Limb (tissue), 2 donors: ENCODE measurements around the gene APBB2.
"Not testable (repeated sequence)": the region's sequence is repeated elsewhere in the genome, so short reads cannot be mapped to it uniquely, and the experiment has no call there.

Experiments
- DNase-seq, 2 donors: peaks; one replicate each; pipeline ENCODE4 v3.0.0-alpha.2; 2016; ENCODE audit errors: extremely low spot score in 2 of 2

Gene APBB2

DNA sequence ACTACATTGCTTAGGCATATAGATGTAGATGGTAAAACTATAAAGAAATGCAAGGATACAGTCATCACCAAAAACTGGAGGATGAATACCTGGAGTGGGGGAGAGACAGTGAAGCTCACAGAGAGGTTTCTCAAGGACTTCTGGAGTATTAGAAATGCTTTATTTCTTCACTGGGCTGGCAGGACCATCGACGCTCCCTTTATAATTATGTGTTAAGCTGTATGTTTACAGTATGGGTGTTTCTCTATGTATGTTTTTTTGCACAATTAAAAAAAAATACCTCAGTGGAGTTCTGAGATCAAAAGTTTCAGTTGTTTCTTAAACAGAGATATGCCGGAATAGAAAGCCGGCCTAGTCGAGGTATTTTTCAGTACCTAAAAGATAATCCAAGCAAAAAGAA lies 263.3 kb downstream of the APBB2 start:
- DNase-seq: no peak

DNA sequence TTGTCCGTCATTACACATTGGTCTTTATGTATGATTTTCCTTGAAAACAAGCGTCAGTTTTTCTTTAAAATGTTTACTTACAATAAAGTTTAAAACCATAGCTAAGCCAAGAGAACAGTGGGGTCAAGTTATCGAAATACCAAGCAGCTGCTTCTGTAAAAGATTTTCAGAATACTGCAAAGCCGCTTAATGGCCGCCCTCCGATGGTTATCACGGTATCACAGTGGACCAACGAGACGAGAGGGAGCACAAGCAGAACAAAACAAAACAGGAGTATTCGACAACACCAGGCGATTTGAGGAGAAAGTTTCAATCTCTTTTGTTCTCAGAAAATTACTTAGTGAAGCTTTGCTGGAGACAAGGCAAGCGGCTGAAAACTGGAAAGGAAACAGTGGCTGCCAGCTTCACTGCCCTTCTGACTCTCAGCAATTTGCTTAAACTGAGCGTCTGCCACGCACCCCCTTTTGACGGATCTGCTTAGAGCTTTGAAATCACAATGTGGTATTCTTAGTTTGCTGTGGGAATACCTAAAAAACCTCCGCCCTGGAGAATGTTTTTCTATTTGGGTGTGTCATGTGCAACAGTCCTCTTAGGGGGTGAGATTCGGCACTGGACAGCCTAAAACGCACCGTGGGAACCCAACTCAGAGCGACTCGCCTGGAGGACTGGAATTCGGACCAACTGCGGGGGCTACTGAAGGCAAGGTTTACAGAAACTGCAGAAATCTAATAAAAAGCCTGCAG lies 264.8 kb downstream of the APBB2 start:
- no peak for DNase-seq

DNA sequence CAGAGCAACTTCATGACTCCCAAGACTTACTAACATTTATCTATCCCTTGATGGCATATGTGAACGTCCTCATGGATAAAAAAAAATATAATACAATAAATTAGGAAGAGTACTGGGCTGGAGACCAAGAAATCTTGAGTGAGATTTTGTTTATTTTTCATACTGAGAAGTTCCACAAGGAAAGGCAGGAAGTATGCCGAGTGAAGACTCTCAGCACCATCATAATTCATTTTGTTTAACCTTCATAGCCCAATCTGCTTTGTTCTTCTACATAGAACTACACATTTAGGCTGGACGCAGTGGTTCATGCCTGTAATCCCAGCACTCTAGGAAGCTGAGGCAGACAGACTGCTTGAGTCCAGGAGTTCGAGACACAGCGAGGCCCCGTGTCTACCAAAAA lies 266.3 kb downstream of the APBB2 start:
- DNase-seq: no peak

DNA sequence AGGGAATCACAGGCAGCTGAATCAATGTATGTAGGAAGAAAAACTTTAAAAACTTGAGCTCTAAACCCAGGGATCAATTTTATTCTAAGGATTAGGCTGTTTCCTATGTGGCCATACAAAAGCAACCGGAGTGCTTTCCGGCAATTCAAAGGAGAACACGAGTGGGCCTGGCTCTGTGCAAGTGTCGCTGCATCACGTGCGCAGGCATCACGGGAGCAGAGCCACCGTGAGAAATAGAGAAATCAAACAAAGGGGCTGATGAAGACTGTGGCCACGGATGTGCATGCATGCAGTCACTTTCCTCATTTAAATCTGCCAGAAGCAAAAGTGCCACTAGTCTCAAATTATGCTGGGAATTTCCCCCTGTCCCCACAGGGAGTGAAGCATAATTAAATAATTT lies 267.7 kb downstream of the APBB2 start:
- DNase-seq: no peak

DNA sequence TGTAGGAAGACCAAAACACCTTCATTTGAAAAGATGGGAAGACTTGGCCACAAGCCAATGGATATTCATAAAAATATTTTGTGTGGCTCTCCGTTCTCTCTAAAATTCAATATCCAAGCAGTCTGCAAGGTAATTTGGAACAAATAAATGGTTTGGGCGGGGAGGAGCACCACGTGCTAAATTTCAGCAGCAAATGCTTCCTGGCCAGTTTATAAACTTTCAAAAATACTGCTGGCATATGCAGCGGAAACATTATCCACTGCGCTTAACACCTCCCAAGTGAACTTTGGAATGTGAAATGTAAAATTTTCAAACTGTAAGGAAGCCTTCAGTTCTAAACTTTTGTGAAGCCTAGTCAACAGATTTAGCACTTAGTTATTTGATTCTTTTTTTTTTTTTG lies 273.6 kb downstream of the APBB2 start:
- DNase-seq: peak in 1 of 2 donors; percentile 64

DNA sequence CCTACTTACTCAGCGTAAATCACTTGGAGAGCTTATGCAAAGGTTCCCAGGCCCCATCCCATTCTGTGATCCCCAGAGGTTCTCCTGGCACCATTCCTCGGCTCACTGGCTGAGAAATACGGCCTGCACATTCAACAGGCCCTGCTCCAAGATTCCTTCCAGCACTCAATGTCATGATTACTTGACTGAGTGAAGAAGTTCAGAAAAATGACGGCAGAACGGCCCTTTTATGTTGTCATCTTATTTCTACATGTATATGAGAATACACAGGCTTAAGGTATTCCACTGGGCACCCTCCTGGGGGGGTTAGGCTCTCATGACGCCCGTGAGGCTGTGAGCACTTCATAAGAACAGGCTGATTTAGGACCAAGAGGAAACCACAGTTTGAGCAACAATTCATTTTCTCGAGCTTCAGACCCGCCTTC lies 274.0 kb downstream of the APBB2 start:
- DNase-seq: peak; percentile 44 to 67

DNA sequence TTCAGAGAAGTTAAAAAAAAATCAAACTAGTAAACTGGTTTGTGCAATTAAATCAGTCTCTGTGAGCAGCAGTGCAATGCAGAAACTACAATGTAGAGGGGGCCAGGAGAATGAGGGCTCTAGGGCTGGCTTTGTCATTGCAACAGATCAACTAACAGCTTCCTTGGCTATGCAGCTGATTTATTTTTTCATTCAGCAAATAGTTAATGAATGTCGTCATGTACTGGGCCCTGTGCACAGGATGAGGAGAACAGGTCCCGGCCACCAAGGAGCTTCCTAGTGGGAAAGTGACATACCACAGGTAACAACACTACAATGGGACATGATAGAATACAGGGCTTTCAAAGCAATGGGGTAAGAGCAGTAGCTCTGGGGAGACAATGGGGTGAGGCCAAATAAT lies 274.5 kb downstream of the APBB2 start:
- DNase-seq: no peak

DNA sequence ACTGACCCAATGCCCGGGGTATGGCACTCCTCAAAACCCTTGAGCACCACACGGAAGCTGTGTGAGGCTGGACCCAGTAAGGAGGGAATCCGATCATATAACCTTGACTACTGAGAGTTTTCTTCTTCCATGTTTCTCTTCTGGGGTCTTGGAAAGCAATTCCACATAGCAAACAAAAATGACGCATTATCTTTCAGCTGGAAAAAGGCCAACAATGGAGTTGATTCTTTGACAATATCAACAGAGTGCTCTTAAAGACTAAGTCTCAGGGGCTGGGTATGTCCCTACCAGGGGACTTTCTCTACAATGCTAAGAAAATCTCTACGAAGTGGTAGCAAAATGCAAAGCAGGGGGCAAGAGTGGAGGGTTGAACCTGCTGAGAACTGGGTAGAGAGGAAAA lies 276.0 kb downstream of the APBB2 start:
- no peak for DNase-seq

DNA sequence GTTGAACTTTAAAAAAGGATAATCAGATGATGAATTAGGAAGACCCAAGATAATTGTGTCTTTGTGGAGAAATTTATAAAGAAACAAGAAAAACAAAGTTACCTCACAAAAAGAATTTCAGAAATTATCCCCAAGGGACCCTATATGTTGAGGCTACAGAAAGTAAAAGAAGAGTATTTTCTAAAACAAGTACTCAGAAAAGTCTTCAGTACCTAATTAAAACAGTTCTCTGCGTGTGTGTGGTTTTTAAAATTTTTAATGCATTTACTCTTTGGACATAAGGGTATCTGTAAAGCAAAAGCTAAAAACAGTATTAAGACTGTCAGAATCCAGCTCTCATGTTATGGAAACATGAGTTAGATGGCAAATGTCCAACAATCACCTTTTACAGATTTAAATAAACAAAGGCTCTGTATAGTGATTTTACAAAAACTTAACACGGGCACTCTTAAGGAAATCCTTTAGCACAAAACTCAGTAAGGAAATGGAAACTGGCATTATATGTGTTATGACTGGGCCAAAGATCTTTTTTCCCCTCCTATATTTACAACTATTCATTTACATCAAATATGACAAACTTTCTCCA lies 277.1 kb downstream of the APBB2 start:
- no peak for DNase-seq

DNA sequence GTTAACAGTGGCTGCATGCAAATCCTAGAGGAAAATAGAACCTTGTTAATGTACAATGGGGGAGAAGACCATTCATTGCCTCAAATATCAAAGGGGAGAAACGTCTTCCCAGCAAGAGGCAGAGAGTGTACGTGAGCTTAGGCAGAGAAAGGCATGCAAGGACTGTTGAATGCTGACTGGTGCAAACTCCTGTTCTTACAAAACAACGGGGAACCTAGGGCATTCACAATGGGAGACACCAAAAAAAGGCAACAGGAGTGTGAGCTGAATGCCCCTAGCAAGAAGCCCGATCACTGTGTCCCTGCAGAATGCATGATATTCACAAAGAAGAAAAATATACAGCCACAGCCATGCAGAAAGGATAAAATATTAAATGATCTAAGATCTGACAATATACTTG lies 279.7 kb downstream of the APBB2 start:
- DNase-seq: no peak

DNA sequence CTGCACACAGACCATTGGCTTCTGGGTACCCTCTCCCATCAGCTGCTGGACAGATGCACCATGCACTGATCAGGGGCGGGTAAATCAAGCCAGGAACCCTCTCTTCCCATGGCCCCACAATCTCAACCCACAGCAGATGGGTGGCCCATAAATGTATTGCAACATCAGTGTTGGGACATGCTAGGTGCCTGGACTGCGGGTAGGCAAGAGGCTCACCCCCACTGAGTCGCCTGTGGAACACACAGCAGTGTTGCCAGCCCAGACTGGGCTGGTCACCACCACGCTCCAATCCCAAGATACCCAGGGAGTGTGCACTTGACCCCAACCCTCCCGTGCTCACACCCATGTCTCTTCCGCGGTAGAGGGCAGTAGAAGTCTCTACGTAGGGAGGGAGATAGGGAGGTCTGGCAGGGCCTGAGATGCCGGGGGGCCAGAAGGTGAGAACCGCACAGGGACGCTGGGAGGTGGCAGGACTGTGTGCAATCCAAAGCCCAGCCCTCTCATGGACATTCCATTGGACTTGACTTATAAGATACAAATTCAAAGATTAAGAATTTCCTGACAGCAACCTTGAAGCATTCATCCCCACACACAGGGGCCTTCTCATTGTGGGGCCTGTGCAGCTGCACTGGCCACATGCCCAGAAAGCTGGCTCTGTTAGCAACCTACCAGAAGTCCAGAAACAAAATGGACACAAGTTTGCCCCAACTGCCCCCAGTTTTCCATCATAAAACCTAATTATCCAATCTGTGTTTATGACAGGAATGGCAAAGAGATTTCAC lies 280.9 kb downstream of the APBB2 start:
- no peak for DNase-seq

DNA sequence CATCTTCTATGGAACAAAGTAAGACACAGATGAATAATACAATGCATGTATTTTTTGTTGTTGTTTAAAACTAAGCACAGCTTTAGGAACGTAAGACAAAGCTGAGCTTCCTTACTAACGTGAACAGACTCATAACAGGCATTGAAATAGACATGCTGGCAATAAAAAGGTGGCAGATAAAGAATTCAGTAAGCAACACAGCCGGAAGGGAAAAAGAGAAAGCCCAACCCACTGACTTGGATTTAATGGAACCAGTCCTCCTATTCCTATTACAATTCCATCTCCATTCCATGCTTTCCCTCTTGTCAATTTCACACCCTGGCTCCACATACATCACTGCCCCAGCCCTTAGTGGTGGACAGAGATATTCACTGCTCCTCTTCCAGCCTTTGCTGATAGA lies 282.5 kb downstream of the APBB2 start:
- no peak for DNase-seq

DNA sequence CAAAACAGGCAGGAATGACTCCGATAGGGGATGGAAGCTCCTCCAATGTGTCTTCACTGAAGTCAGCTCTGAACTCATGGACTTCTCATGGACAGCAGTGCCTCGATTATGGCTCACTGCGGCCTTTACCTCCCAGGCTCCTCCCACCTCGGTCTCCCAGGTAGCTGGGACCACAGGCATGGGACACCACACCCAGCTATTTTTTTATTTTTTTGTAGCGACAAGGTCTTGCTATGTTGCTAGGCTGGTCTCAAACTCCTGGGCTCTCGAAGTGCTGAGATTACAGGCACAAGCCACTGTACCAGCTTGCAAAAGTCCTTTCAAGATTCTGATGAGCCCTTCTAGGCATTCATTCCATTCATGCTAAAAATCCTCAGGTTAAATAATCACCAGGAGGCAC lies 283.1 kb downstream of the APBB2 start:
- no peak for DNase-seq

DNA sequence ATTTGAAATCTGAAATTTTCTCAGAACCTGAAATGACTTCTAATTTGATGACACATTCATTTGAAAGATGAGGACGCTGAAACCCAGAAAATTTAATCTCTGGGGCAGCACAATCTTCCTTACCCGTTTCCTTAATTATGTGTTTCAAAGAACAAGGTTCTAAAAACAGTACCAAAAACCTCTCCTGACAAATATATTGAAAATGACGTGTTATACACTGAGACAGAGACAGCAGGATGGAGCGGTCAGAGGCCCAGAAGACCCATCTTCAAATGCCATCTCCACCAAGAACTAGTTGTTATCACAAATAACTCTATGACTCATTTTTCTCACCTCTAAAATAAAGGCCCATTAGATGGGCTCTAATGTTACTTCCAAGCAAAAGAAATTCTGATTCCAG lies 287.3 kb downstream of the APBB2 start:
- DNase-seq: no peak

DNA sequence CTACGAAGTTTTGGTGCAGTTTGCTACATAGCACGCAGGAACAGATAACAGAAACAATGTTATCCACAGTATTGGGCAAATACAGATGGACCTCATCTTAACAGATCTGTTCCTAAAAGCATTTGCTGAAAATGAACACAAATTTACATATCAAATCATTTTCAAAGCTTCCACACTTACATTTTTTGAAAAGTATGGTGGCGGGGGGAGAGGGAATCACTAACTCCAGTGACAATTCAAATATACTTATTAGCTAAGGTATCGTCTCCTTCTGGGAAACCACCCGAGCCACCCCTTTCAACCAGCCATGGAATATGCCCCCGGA lies 289.6 kb downstream of the APBB2 start:
- DNase-seq: no peak

DNA sequence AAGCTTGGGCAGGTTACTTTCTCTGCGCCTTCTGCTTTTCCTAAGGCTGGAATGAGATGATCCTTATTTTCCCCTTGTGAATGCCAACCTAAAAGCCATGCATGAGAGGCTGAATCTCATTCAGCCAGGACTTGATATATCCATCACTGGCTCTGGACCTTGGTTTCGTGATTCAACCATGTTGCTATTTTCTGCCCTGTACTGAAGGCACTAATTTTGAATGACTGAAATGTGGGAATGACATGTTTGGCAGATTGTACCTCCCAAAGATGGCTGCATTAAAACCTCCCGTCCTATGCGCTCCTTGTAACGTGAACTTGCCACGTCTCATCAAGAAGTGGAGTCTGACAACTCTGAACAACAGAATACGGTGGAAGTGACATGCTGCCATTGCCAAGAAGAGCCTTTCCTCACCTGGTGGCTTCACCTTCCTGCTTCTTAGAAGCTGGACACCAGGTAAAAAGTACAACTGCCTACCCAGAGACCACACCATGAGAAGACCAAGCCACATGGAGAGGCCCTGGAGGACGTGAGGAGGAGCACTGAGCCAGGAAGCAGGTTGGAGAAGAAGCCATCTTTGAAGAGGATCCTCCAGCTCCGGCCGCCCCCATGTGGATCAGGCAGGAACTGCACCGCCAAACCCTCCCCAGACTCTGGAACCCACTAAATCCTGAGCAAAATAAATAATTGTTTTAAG lies 290.1 kb downstream of the APBB2 start:
- peak; percentile 31 to 79 for DNase-seq

DNA sequence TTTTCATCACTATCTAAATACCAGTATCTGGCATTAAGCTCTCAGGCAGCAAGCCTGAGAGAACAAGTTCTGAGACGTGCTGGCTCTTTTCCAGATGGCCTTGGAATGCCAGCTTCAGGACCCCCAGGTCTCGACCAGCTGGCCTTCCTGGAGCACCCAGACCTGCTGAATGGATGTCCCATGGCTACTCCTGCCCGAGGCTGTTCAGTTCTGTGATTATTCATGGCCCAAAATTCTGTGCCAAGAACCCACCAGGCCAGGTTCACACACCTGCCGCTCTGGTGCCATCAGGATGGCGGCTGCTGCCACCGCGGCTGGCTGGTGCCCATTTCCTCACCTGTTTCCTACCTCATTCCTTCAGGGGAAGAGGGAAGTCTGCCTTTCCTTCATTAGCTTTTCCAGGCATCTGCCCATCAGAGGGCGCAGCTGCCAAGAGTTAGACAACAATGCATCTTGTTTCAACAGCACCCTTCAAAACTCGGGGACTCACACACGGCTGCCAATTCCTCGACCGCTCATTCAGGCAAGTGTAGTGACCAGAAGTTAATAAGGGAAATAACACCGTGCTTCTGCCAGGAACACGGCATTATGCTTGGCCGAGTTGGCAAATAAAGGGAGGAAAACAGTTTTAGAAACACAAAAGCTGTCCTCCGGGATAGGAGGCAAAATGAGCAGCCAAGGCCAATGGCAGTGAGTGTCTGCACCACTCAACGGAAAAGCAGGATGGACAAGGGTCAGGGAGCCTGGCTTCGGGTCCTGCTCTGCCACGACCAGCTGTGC lies 290.8 kb downstream of the APBB2 start:
- no peak for DNase-seq

DNA sequence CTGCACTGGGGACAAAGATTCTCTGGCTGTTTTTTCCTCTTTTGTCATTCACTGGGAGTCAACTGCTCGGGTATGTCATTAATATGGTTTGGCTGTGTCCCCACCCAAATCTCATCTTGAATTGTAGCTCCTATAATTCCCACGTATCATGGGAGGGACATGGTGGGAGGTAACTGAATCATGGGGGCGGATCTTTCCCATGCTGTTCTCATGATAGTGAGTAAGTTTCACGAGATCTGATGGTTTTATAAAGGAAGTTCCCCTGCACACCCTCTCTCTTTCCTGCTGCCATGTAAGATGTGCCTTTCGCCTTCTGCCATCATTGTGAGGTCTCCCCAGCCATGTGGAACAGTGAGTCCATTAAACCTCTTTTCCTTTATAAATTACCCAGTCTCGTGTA lies 294.4 kb downstream of the APBB2 start:
- DNase-seq: not testable (repeated sequence)

DNA sequence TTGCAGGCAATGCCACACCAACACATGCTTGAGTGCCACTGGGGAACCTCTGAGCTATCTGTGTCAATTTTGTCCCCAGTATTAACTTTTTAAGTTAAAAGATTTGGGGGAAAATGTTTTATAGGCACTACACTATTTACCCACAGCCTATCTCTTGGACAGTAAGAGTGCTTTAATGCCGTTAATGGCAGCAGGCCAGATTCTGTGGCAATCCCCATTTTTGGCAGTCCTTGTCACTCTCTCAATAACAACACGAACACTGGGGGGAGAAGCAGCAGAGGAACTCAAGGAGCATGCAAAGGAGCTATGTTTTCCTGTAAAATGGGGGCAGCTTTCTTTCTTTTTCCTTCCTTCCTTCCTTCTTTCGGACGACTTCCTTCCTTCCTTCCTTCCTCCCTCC lies 296.0 kb downstream of the APBB2 start:
- DNase-seq: no peak

DNA sequence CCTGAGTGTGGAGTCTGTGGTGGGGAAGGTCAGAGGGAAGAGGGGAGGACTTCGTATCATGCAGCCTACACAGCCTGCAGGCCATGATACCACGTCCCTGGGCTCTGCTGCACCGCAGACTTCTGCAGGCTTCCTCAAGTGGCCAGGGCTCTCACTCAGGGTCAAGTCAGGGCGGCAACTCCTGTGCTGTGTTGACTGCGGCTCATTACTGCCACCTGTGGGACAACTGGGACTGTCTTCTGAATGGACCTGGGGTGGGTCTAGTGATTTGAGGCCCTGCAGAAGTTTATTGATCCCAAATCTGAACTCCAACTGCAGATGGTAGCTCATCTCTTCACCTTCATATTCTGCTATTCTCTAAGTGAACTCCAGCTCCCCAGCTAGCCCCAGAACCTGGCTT lies 297.5 kb downstream of the APBB2 start:
- no peak for DNase-seq

DNA sequence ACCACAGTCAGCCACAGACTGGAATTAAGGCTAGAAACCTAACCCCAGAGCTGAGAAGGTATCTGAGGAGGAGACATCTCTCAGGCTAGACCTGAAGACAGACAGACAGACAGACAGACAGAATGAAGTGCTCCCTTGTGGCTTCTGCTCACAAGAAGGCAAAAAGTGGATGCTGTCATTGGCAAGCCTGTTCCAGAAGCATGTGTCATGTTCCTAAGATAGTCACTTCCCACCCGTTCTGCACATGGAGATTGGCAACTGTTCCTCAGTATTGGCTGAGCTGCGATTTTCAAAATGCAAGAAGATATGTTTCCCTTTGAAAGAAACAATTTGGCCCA lies 298.2 kb downstream of the APBB2 start:
- no peak for DNase-seq
